OCI-LY3 (cell line): ENCODE data around the gene HSD11B1.

Experiments used
- EZH2phosphoT487 ChIP-seq: fragments of 200-600 bp; shearing (Covaris generic); IDR thresholded peaks from 2 replicates; pipeline ENCODE4 v1.6.1; 2018; ENCODE audit warnings: antibody characterized with exemption, mixed run types, low read depth
- TF ChIP-seq, protein P1 (sequence below): fragments of 200-600, 300-600 bp; sonication (generic); IDR thresholded peaks from 2 replicates; pipeline ENCODE4 v1.5.1; 2014; ENCODE audit warnings: antibody characterized with exemption, low read length, low read depth

DNA sequence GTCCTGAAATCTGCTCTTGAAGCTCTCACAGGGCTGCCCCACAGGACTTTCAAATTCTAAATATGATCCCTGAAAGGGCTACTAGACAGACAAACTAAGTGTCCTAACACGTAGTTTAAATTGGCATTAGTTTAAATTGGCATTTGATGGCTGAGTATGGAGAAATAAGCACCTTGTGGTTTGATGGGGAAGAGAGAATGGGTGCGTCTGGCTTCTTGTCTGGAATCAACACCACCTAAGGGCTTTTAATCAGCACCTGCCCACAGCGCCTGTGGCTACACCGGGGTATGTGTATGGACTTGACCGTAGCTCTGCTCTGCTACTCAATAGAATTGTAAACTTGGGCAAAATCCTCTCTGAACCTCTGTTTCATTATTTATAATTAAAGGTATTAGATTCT, 46.7 kb upstream of the HSD11B1 start:
- TF ChIP-seq, protein P1, sequence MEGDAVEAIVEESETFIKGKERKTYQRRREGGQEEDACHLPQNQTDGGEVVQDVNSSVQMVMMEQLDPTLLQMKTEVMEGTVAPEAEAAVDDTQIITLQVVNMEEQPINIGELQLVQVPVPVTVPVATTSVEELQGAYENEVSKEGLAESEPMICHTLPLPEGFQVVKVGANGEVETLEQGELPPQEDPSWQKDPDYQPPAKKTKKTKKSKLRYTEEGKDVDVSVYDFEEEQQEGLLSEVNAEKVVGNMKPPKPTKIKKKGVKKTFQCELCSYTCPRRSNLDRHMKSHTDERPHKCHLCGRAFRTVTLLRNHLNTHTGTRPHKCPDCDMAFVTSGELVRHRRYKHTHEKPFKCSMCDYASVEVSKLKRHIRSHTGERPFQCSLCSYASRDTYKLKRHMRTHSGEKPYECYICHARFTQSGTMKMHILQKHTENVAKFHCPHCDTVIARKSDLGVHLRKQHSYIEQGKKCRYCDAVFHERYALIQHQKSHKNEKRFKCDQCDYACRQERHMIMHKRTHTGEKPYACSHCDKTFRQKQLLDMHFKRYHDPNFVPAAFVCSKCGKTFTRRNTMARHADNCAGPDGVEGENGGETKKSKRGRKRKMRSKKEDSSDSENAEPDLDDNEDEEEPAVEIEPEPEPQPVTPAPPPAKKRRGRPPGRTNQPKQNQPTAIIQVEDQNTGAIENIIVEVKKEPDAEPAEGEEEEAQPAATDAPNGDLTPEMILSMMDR, result no peak
- no peak for TF ChIP-seq EZH2phosphoT487
